Ovary (tissue), 9 donors: ENCODE measurements around the gene ANKRD33B. TPM values are rescaled to one million over a fixed set of nuclear protein-coding genes. Genes with fewer than 3 reads are reported as not detected.

Source experiments
- polyA plus RNA-seq, 2 donors: library from polyadenylated mRNA; stranded (reverse); fragments of 200-250 nt in 1 of 2; fragments of 350-450 nt in 1 of 2; fragmentation: Illumina TruSeq in 1 of 2; extraction: RNeasy Lipid Tissue Mini Kit (QIAGEN cat#74804) in 1 of 2; gene quantifications; one replicate each; pipeline ENCODE4 v1.2.3, GENCODE V29; 2013 to 2014
- small RNA-seq: library from RNA; depleted of rRNA; stranded (forward); fragments of <200 nt; gene quantifications from one replicate; pipeline ENCODE3, GENCODE V24; 2016
- total RNA-seq, 7 donors: library from RNA; depleted of rRNA in 2 of 7; stranded (reverse); fragments of >200 nt in 2 of 7; fragmentation: NEBNext Ultra II Directional in 3 of 7; extraction: Animal tissue kit (Norgen Biotek cat#: 25700) in 3 of 7; gene quantifications; one replicate each; pipeline versions ENCODE4 v1.1.0 to v1.2.4, GENCODE V29; 2016 to 2023
- donor health status: DM: no; HTN: no; CAD: no; lungs with moderate emphysema.
- donor health status: DM: no; HTN: no; CAD: no.
- donor health status: Bipolar disorder and iron deficiency.
- donor health status: DM: yes; HTN: yes; CAD: no.
- donor health status: DM: no; HTN: no; CAD: no.
- donor health status: DM: yes; HTN: yes; CAD: no.

ANKRD33B gene
- total and polyA plus RNA-seq, 9 donors: 0.65 to 13.3 (median 1.9) TPM

Small RNA genes within 50 kb of the gene (small RNA-seq; reads per million reads assigned to genes)
- not detected for gene AC012629.4
- gene AC112200.1: not detected

Other genes with a start within 250 kb of the ANKRD33B start
- 100 to 1,000 TPM in 6 of 7 donors, 10 to 100 TPM in 1; 97.9 to 225 (median 182) TPM for gene MARCHF6, start 210.4 kb upstream of the ANKRD33B start, total RNA-seq
- gene MARCHF6, start 210.4 kb upstream of the ANKRD33B start, polyA plus RNA-seq: 10 to 100 TPM; 59.0 to 75.4 TPM
- 10 to 100 TPM in 1 of 7 donors, 1 to 10 TPM in 4, not detected in 2; 1.2 to 51.9 (median 3.0) TPM for gene ROPN1L, start 122.2 kb upstream of the ANKRD33B start, total RNA-seq
- gene ROPN1L, start 122.2 kb upstream of the ANKRD33B start, polyA plus RNA-seq: under 1 TPM in 1 of 2 donors, not detected in 1; 0.30 TPM
- 100 to 1,000 TPM in 1 of 7 donors, 10 to 100 TPM in 6; 32.0 to 115 (median 88.5) TPM for gene DAP, start 197.2 kb downstream of the ANKRD33B start, total RNA-seq
- 100 to 1,000 TPM in 1 of 2 donors, 10 to 100 TPM in 1; 68.9 to 159 TPM for gene DAP, start 197.2 kb downstream of the ANKRD33B start, polyA plus RNA-seq